ENCODE results near the gene PDE4B.

- no peak for TF ChIP-seq POLR2A (IDR thresholded peaks at IDR 0.05; ENCODE audit: low read length)
- no peak for TF ChIP-seq GATA1 (IDR thresholded peaks at IDR 0.05; ENCODE audit: low read depth, low read length)
Observed at GRCh38 chr1:65897485-65897884, 104.8 kb downstream of the PDE4B start.

Data from erythroblast (primary cell).